ENCODE measurements around the gene PAH. TPM values are rescaled to one million over a fixed set of nuclear protein-coding genes. Genes with fewer than 3 reads are reported as not detected.

The PAH gene
- total RNA-seq, 1 experiment from 2014 or later, result not detected

DNA sequence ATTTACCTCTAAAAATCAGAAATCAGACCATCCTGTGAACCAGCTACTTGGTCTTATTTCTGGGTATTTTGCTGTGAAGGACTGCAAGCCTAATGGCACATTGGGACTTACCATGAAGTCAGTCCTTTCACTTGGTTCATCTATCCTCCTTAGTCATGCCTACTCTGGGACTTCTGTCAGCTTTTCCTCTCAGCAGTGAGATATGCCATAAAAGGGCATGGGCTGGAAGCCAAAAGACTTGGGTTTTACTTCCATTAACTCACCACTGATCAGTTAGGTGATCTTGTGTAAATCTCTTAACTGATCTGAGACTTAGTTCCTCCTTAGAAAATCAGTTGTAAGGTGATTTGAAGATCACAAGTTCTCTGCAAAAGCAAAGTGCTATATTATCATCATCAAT, 116.5 kb downstream of the PAH start:
- H3K4me3 ChIP-seq (ENCODE audit: low read depth, low read length, poor library complexity, severe bottlenecking), result no peak overlapping the region
- ChIA-PET CTCF (no interaction called here), POLR2A (ENCODE audit: low non-redundant PET) (no interaction called here)
- H3K27ac ChIP-seq (ENCODE audit: low read depth, low read length, poor library complexity, severe bottlenecking), result no peak overlapping the region
- intact Hi-C loops (cut with micrococcal nuclease; ENCODE audit: unreplicated experiment), result no loop called here
- no peaks in the 10 kb centered on the region for H3K36me3 ChIP-seq (ENCODE audit: insufficient read depth, low read length, poor library complexity, severe bottlenecking)
- H3K9me3 ChIP-seq (ENCODE audit: low read depth, low read length, poor library complexity, severe bottlenecking), result no peaks in the 10 kb centered on the region
- TF ChIP-seq, protein P1, sequence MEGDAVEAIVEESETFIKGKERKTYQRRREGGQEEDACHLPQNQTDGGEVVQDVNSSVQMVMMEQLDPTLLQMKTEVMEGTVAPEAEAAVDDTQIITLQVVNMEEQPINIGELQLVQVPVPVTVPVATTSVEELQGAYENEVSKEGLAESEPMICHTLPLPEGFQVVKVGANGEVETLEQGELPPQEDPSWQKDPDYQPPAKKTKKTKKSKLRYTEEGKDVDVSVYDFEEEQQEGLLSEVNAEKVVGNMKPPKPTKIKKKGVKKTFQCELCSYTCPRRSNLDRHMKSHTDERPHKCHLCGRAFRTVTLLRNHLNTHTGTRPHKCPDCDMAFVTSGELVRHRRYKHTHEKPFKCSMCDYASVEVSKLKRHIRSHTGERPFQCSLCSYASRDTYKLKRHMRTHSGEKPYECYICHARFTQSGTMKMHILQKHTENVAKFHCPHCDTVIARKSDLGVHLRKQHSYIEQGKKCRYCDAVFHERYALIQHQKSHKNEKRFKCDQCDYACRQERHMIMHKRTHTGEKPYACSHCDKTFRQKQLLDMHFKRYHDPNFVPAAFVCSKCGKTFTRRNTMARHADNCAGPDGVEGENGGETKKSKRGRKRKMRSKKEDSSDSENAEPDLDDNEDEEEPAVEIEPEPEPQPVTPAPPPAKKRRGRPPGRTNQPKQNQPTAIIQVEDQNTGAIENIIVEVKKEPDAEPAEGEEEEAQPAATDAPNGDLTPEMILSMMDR (conservative IDR thresholded peaks at IDR 0.05; ENCODE audit: low read depth, low read length), result no peak
- TF ChIP-seq EZH2 (IDR thresholded peaks at IDR 0.05; ENCODE audit: borderline replicate concordance, low read depth, low read length, poor library complexity, severe bottlenecking), result no peak
- H3K4me1 ChIP-seq (ENCODE audit: insufficient read depth, low read length, poor library complexity, severe bottlenecking), result no peaks in the 10 kb centered on the region
- no peak for DNase-seq (ENCODE audit: low spot score)
- no peaks in the 10 kb centered on the region for H3K27me3 ChIP-seq (replicated peaks; ENCODE audit: insufficient read depth, low read depth, low read length, poor library complexity)
- BruUV-seq (replicated peaks), result no TSS peak

DNA sequence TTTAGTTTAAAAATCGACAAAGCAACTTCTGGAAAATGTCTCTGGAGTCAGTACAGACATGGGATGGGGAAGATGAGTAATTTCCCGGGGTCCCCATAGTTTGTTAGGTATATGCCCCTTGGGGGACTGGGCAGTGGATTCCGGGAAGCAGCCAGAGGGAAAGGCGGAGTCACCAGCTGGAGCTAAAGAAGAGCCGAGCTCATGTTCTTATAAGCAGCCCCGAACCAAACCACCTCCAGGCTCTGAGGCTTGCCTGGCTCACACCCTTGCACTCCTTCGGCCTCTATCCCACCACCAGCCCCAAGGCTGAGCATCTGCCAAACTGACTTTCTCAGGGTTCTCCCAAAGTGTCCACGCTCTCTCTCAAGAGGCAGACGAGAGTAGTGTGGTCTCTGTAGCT, 117.8 kb downstream of the PAH start:
- no peak for DNase-seq (ENCODE audit: low spot score)
- no TSS peak for BruUV-seq (replicated peaks)
- no peaks in the 10 kb centered on the region for H3K36me3 ChIP-seq (ENCODE audit: insufficient read depth, low read length, poor library complexity, severe bottlenecking)
- ChIA-PET POLR2A (ENCODE audit: low non-redundant PET) (no interaction called here), CTCF (no interaction called here)
- no peaks in the 10 kb centered on the region for H3K9me3 ChIP-seq (ENCODE audit: low read depth, low read length, poor library complexity, severe bottlenecking)
- TF ChIP-seq EZH2 (IDR thresholded peaks at IDR 0.05; ENCODE audit: borderline replicate concordance, low read depth, low read length, poor library complexity, severe bottlenecking), result no peak
- TF ChIP-seq, protein P1 (conservative IDR thresholded peaks at IDR 0.05; ENCODE audit: low read depth, low read length), result no peak
- no peak overlapping the region for H3K4me3 ChIP-seq (ENCODE audit: low read depth, low read length, poor library complexity, severe bottlenecking)
- peaks cover 8% of the 10 kb centered on the region for H3K27me3 ChIP-seq (replicated peaks; ENCODE audit: insufficient read depth, low read depth, low read length, poor library complexity)
- H3K4me1 ChIP-seq (ENCODE audit: insufficient read depth, low read length, poor library complexity, severe bottlenecking), result no peaks in the 10 kb centered on the region
- H3K27ac ChIP-seq (ENCODE audit: low read depth, low read length, poor library complexity, severe bottlenecking), result no peak overlapping the region
- intact Hi-C loops (cut with micrococcal nuclease; ENCODE audit: unreplicated experiment), result no loop called here

GRCh38 chr12:102797528-102797927, 119.5 kb downstream of the PAH start:
- intact Hi-C loops (cut with micrococcal nuclease; ENCODE audit: unreplicated experiment), result no loop called here
- DNase-seq (ENCODE audit: low spot score), result no peak
- ChIA-PET POLR2A (ENCODE audit: low non-redundant PET) (interaction anchor here (0.6 kb wide), 1 partner anchor 1504 kb away, joined by 3 read pairs; no protein-coding TSS in a partner anchor), CTCF (no interaction called here)
- Histone ChIP-seq H3K4me1 (ENCODE audit: insufficient read depth, low read length, poor library complexity, severe bottlenecking) (no peaks in the 10 kb centered on the region), H3K9me3 (ENCODE audit: low read depth, low read length, poor library complexity, severe bottlenecking) (no peaks in the 10 kb centered on the region), H3K27ac (ENCODE audit: low read depth, low read length, poor library complexity, severe bottlenecking) (no peak overlapping the region), H3K27me3 (replicated peaks; ENCODE audit: insufficient read depth, low read depth, low read length, poor library complexity) (peaks cover 24% of the 10 kb centered on the region), H3K36me3 (ENCODE audit: insufficient read depth, low read length, poor library complexity, severe bottlenecking) (no peaks in the 10 kb centered on the region), H3K4me3 (ENCODE audit: low read depth, low read length, poor library complexity, severe bottlenecking) (no peak overlapping the region)
- TF ChIP-seq, protein P1 (conservative IDR thresholded peaks at IDR 0.05; ENCODE audit: low read depth, low read length), result no peak
- TF ChIP-seq EZH2 (IDR thresholded peaks at IDR 0.05; ENCODE audit: borderline replicate concordance, low read depth, low read length, poor library complexity, severe bottlenecking), result no peak
- no TSS peak for BruUV-seq (replicated peaks)
